Type B pancreatic cell (in vitro differentiated cells): ENCODE results near the gene ARHGAP19. TPM values are rescaled to one million over a fixed set of nuclear protein-coding genes. Genes with fewer than 3 reads are reported as not detected.

ENCODE experiments used
- DNase-seq: peaks from one replicate; pipeline ENCODE4 v3.0.0; 2021; ENCODE audit warnings: mixed read lengths; ENCODE audit not compliant: unreplicated experiment; ENCODE audit errors: extremely low spot score
- H3K27ac Mint-ChIP-seq: 2 replicates; pipeline ENCODE4 v1.8.0; 2021; ENCODE audit warnings: mild to moderate bottlenecking, mixed read lengths
- H3K27me3 Mint-ChIP-seq: 2 replicates; pipeline ENCODE4 v1.8.0; 2021; ENCODE audit warnings: mixed read lengths
- H3K36me3 Mint-ChIP-seq: 2 replicates; pipeline ENCODE4 v1.8.0; 2021; ENCODE audit warnings: mixed read lengths
- H3K4me1 Mint-ChIP-seq: one replicate; pipeline ENCODE4 v1.8.0; 2021; ENCODE audit warnings: mixed read lengths; ENCODE audit not compliant: unreplicated experiment
- H3K4me3 Mint-ChIP-seq: 2 replicates; pipeline ENCODE4 v1.8.0; 2021; ENCODE audit warnings: mild to moderate bottlenecking, mixed read lengths
- H3K9me3 Mint-ChIP-seq: 2 replicates; pipeline ENCODE4 v1.8.0; 2021; ENCODE audit warnings: mixed read lengths
- long read RNA-seq: library from polyadenylated mRNA; unstranded; transcript quantifications from one replicate; pipeline ENCODE4 v2.0.0, GENCODE V29; 2020
- total RNA-seq: library from RNA; stranded (reverse); gene quantifications from 2 replicates; pipeline ENCODE4 v1.2.1, GENCODE V29; 2021; ENCODE audit warnings: low replicate concordance
- TF ChIP-seq, protein P1 (sequence below): fragments of 200-600 bp; sonication (generic); conservative IDR thresholded peaks from 2 replicates; pipeline ENCODE4 v1.5.0; 2021; ENCODE audit warnings: antibody characterized with exemption, mild to moderate bottlenecking

Gene ARHGAP19
- total RNA-seq, result 7.3 and 19.8 TPM in 2 replicates
- long read RNA-seq, partial matches to known transcripts, result 3 of 7 reads
- long read RNA-seq, other reads (novel, unspliced or antisense), result 4 of 7 reads

GRCh38 chr10:97292097-97292861, at the start of gene ARHGAP19:
Gene ARHGAP19, minus strand, starts transcription at chr10:97292637. Its CDS starts 10 bp downstream, at chr10:97292627.
- H3K27ac Mint-ChIP-seq, result peak within 1 kb of the TSS; percentile 90
- no peaks in the 10 kb centered on the region for H3K9me3 Mint-ChIP-seq
- TF ChIP-seq, protein P1, sequence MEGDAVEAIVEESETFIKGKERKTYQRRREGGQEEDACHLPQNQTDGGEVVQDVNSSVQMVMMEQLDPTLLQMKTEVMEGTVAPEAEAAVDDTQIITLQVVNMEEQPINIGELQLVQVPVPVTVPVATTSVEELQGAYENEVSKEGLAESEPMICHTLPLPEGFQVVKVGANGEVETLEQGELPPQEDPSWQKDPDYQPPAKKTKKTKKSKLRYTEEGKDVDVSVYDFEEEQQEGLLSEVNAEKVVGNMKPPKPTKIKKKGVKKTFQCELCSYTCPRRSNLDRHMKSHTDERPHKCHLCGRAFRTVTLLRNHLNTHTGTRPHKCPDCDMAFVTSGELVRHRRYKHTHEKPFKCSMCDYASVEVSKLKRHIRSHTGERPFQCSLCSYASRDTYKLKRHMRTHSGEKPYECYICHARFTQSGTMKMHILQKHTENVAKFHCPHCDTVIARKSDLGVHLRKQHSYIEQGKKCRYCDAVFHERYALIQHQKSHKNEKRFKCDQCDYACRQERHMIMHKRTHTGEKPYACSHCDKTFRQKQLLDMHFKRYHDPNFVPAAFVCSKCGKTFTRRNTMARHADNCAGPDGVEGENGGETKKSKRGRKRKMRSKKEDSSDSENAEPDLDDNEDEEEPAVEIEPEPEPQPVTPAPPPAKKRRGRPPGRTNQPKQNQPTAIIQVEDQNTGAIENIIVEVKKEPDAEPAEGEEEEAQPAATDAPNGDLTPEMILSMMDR, result peak; percentile 41
- H3K4me3 Mint-ChIP-seq, result peak within 1 kb of the TSS; percentile 93
- H3K36me3 Mint-ChIP-seq, result peaks cover 3% of the 10 kb centered on the region
- DNase-seq, result peak; percentile 91
- H3K4me1 Mint-ChIP-seq, result peaks cover 10% of the 10 kb centered on the region
- H3K27me3 Mint-ChIP-seq, result no peaks in the 10 kb centered on the region

GRCh38 chr10:97341416-97341815, 49.0 kb upstream of the ARHGAP19 start:
- Mint-ChIP-seq H3K27me3 (peaks cover 34% of the 10 kb centered on the region), H3K4me1 (peaks cover 19% of the 10 kb centered on the region), H3K27ac (no peak overlapping the region), H3K9me3 (no peaks in the 10 kb centered on the region), H3K36me3 (no peaks in the 10 kb centered on the region), H3K4me3 (no peak overlapping the region)
- no peak for DNase-seq
- TF ChIP-seq, protein P1, result no peak

GRCh38 chr10:97338041-97338440, 45.6 kb upstream of the ARHGAP19 start:
- peak overlapping the region; percentile 85 for H3K4me3 Mint-ChIP-seq
- peaks cover 29% of the 10 kb centered on the region for H3K4me1 Mint-ChIP-seq
- TF ChIP-seq, protein P1, result no peak
- DNase-seq, result no peak
- peaks cover 41% of the 10 kb centered on the region for H3K27me3 Mint-ChIP-seq
- peaks cover 3% of the 10 kb centered on the region for H3K36me3 Mint-ChIP-seq
- H3K9me3 Mint-ChIP-seq, result no peaks in the 10 kb centered on the region
- H3K27ac Mint-ChIP-seq, result peak overlapping the region; percentile 98

GRCh38 chr10:97336942-97337831, 44.8 kb upstream of the ARHGAP19 start:
- Mint-ChIP-seq H3K27ac (peak overlapping the region; percentile 98), H3K4me3 (peak overlapping the region; percentile 85), H3K36me3 (peaks cover 6% of the 10 kb centered on the region), H3K27me3 (peaks cover 41% of the 10 kb centered on the region), H3K4me1 (peaks cover 33% of the 10 kb centered on the region), H3K9me3 (no peaks in the 10 kb centered on the region)
- DNase-seq, result no peak
- TF ChIP-seq, protein P1, result no peak

DNA sequence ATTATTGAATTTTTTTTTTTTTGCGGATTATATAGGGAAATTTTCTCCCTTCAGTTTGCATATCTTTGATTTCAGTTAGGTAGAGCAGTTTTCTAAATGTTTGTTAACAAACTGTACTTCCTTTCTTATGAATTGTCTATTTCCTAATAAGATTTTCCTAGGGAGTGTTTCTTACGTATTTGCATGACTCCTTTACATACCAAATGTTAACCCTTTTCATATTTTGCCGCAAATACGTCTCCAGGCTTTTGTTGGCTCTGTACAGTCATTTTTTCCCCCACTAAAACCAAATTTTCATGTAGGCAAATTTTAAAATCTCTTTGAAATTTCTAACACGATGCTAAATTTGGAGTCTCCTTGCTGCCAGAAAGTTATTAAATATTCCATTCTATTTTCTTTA, 44.0 kb upstream of the ARHGAP19 start:
- peaks cover 7% of the 10 kb centered on the region for H3K36me3 Mint-ChIP-seq
- peak overlapping the region; percentile 85 for H3K4me3 Mint-ChIP-seq
- DNase-seq, result no peak
- H3K27ac Mint-ChIP-seq, result peak overlapping the region; percentile 98
- peaks cover 41% of the 10 kb centered on the region for H3K27me3 Mint-ChIP-seq
- TF ChIP-seq, protein P1, result no peak
- peaks cover 37% of the 10 kb centered on the region for H3K4me1 Mint-ChIP-seq
- no peaks in the 10 kb centered on the region for H3K9me3 Mint-ChIP-seq
